Measurements from ENCODE around the gene PCCA. TPM values are rescaled to one million over a fixed set of nuclear protein-coding genes. Genes with fewer than 3 reads are reported as not detected.

The PCCA gene
- total RNA-seq, 1 experiment from 2014 or later, result 8.9 TPM

GRCh38 chr13:100483841-100484381, 395.0 kb downstream of the PCCA start:
- intact Hi-C loops (cut with micrococcal nuclease; ENCODE audit: unreplicated experiment), result no loop called here
- DNase-seq, result no peak
- TF ChIP-seq CTCF (IDR thresholded peaks at IDR 0.05; ENCODE audit: unreplicated experiment), result no peak
- H3K27ac Mint-ChIP-seq (ENCODE audit: unreplicated experiment), result no peak overlapping the region
- no peaks in the 10 kb centered on the region for H3K27me3 Mint-ChIP-seq (ENCODE audit: unreplicated experiment)
- no TSS peak for BruUV-seq (replicated peaks)
- no peaks in the 10 kb centered on the region for H3K9me3 Mint-ChIP-seq (ENCODE audit: low read depth, unreplicated experiment)
- CTCF ChIA-PET, result no interaction called here
- H3K4me3 Mint-ChIP-seq (ENCODE audit: low read depth, unreplicated experiment), result no peak overlapping the region
- H3K36me3 Mint-ChIP-seq (ENCODE audit: insufficient read depth, unreplicated experiment), result no peaks in the 10 kb centered on the region
- no peaks in the 10 kb centered on the region for H3K4me1 Mint-ChIP-seq (ENCODE audit: low read depth, unreplicated experiment)

GRCh38 chr13:100484702-100485101, 395.8 kb downstream of the PCCA start:
- CTCF ChIA-PET, result no interaction called here
- no peak for DNase-seq
- no peak overlapping the region for H3K4me3 Mint-ChIP-seq (ENCODE audit: low read depth, unreplicated experiment)
- BruUV-seq (replicated peaks), result no TSS peak
- H3K27me3 Mint-ChIP-seq (ENCODE audit: unreplicated experiment), result no peaks in the 10 kb centered on the region
- H3K27ac Mint-ChIP-seq (ENCODE audit: unreplicated experiment), result no peak overlapping the region
- H3K9me3 Mint-ChIP-seq (ENCODE audit: low read depth, unreplicated experiment), result no peaks in the 10 kb centered on the region
- no peaks in the 10 kb centered on the region for H3K4me1 Mint-ChIP-seq (ENCODE audit: low read depth, unreplicated experiment)
- intact Hi-C loops (cut with micrococcal nuclease; ENCODE audit: unreplicated experiment), result no loop called here
- no peak for TF ChIP-seq CTCF (IDR thresholded peaks at IDR 0.05; ENCODE audit: unreplicated experiment)
- H3K36me3 Mint-ChIP-seq (ENCODE audit: insufficient read depth, unreplicated experiment), result no peaks in the 10 kb centered on the region

- no peak overlapping the region for H3K27ac Mint-ChIP-seq (ENCODE audit: unreplicated experiment)
- intact Hi-C loops (cut with micrococcal nuclease; ENCODE audit: unreplicated experiment), result no loop called here
- DNase-seq, result no peak
- H3K4me3 Mint-ChIP-seq (ENCODE audit: low read depth, unreplicated experiment), result no peak overlapping the region
- CTCF ChIA-PET, result no interaction called here
- no peaks in the 10 kb centered on the region for H3K27me3 Mint-ChIP-seq (ENCODE audit: unreplicated experiment)
- BruUV-seq (replicated peaks), result no TSS peak
- H3K36me3 Mint-ChIP-seq (ENCODE audit: insufficient read depth, unreplicated experiment), result no peaks in the 10 kb centered on the region
- no peak for TF ChIP-seq CTCF (IDR thresholded peaks at IDR 0.05; ENCODE audit: unreplicated experiment)
- no peaks in the 10 kb centered on the region for H3K9me3 Mint-ChIP-seq (ENCODE audit: low read depth, unreplicated experiment)
- no peaks in the 10 kb centered on the region for H3K4me1 Mint-ChIP-seq (ENCODE audit: low read depth, unreplicated experiment)
These were observed 396.4 kb downstream of the PCCA start for GRCh38 chr13:100485265-100485664.

GRCh38 chr13:100490692-100491091, 401.8 kb downstream of the PCCA start:
- Mint-ChIP-seq H3K9me3 (ENCODE audit: low read depth, unreplicated experiment) (no peaks in the 10 kb centered on the region), H3K36me3 (ENCODE audit: insufficient read depth, unreplicated experiment) (no peaks in the 10 kb centered on the region), H3K4me3 (ENCODE audit: low read depth, unreplicated experiment) (no peak overlapping the region), H3K27me3 (ENCODE audit: unreplicated experiment) (no peaks in the 10 kb centered on the region), H3K27ac (ENCODE audit: unreplicated experiment) (no peak overlapping the region), H3K4me1 (ENCODE audit: low read depth, unreplicated experiment) (no peaks in the 10 kb centered on the region)
- intact Hi-C loops (cut with micrococcal nuclease; ENCODE audit: unreplicated experiment), result no loop called here
- no TSS peak for BruUV-seq (replicated peaks)
- CTCF ChIA-PET, result no interaction called here
- TF ChIP-seq CTCF (IDR thresholded peaks at IDR 0.05; ENCODE audit: unreplicated experiment), result no peak
- peak; percentile 1 for DNase-seq
